ENCODE data around the gene VSTM2L.
A peak's percentile ranks its signal among the peaks of the same experiment; 100 is the strongest.

The VSTM2L gene

GRCh38 chr20:37989601-37990295, 86.8 kb downstream of the VSTM2L start:
- no peak for TF ChIP-seq PPARA (CRISPR knock-in tag; IDR thresholded peaks at IDR 0.05; ENCODE audit: borderline replicate concordance)
- TF ChIP-seq ZC3H10 (CRISPR knock-in tag; IDR thresholded peaks at IDR 0.05), result no peak
- no peak for TF ChIP-seq CSDC2 (CRISPR knock-in tag; IDR thresholded peaks at IDR 0.05)
- no peak for TF ChIP-seq CREB5 (CRISPR knock-in tag; IDR thresholded peaks at IDR 0.05; ENCODE audit: low read depth)
- TF ChIP-seq OSR1 (CRISPR knock-in tag; IDR thresholded peaks at IDR 0.05), result no peak
- no peak for TF ChIP-seq ZFP30 (CRISPR knock-in tag; IDR thresholded peaks at IDR 0.05)
- TF ChIP-seq ZNF8 (CRISPR knock-in tag; IDR thresholded peaks at IDR 0.05), result no peak
- TF ChIP-seq ZNF70 (CRISPR knock-in tag; IDR thresholded peaks at IDR 0.05), result no peak
- no peak for TF ChIP-seq SNAI2 (CRISPR knock-in tag; IDR thresholded peaks at IDR 0.05)
- TF ChIP-seq ZFP3 (CRISPR knock-in tag; IDR thresholded peaks at IDR 0.05), result no peak
- no peak for TF ChIP-seq ARNTL (CRISPR knock-in tag; IDR thresholded peaks at IDR 0.05; ENCODE audit: borderline replicate concordance, low read depth)
- no peak for TF ChIP-seq ESRRG (CRISPR knock-in tag; IDR thresholded peaks at IDR 0.05)
- TF ChIP-seq TSHZ2 (CRISPR knock-in tag; IDR thresholded peaks at IDR 0.05), result no peak
- TF ChIP-seq POU6F1 (CRISPR knock-in tag; IDR thresholded peaks at IDR 0.05; ENCODE audit: borderline replicate concordance, low read depth), result no peak
- no peak for TF ChIP-seq ZNF565 (CRISPR knock-in tag; conservative IDR thresholded peaks at IDR 0.05; ENCODE audit: low read depth)
- TF ChIP-seq TCF4 (CRISPR knock-in tag; IDR thresholded peaks at IDR 0.05; ENCODE audit: borderline replicate concordance), result no peak
- no peak for TF ChIP-seq ISL1 (CRISPR knock-in tag; IDR thresholded peaks at IDR 0.05)
- no peak for TF ChIP-seq BACH2 (CRISPR knock-in tag; IDR thresholded peaks at IDR 0.05; ENCODE audit: borderline replicate concordance)
- TF ChIP-seq CSRNP3 (CRISPR knock-in tag; IDR thresholded peaks at IDR 0.05), result no peak
- ATAC-seq, result no peak

GRCh38 chr20:37990571-37991151, 87.7 kb downstream of the VSTM2L start:
- TF ChIP-seq TSHZ2 (CRISPR knock-in tag; IDR thresholded peaks at IDR 0.05) (peak; percentile 83), ISL1 (CRISPR knock-in tag; IDR thresholded peaks at IDR 0.05) (0 out of 2 replicates have a peak, but pooled peaks have one; percentile 16), TOX (CRISPR knock-in tag; IDR thresholded peaks at IDR 0.05; ENCODE audit: borderline replicate concordance) (no peak), ZFP3 (CRISPR knock-in tag; IDR thresholded peaks at IDR 0.05) (no peak), CSRNP3 (CRISPR knock-in tag; IDR thresholded peaks at IDR 0.05) (no peak), TCF4 (CRISPR knock-in tag; IDR thresholded peaks at IDR 0.05; ENCODE audit: borderline replicate concordance) (peak; percentile 95)
- no peak for ATAC-seq
